MM.1S (cell line): ENCODE results near the gene IFNE.

ENCODE experiments used
- DNase-seq: peaks from one replicate; pipeline ENCODE4 v3.0.0-alpha.2; 2015
- H2AFZ ChIP-seq: fragments of 300-600 bp; sonication (generic); 2 replicates; pipeline ENCODE4 v1.6.0; 2016; ENCODE audit warnings: antibody characterized with exemption, low read length
- H3F3A ChIP-seq: fragments of 300-600 bp; sonication (generic); 2 replicates; pipeline ENCODE4 v1.6.1; 2016; ENCODE audit warnings: mild to moderate bottlenecking, antibody characterized with exemption, low read length, moderate library complexity, mixed read lengths; ENCODE audit not compliant: insufficient read depth
- H3K27ac ChIP-seq: fragments of 300-600 bp; sonication (generic); 2 replicates; pipeline ENCODE4 v1.5.1; 2016; ENCODE audit warnings: mild to moderate bottlenecking, low read length
- H3K27me3 ChIP-seq: fragments of 300-600 bp; sonication (generic); replicated peaks from 2 replicates; pipeline ENCODE4 v1.6.0; 2016; ENCODE audit warnings: low read length; ENCODE audit not compliant: insufficient read depth
- H3K36me3 ChIP-seq: fragments of 300-600 bp; sonication (generic); replicated peaks from 2 replicates; pipeline ENCODE4 v1.6.1; 2016; ENCODE audit warnings: mild to moderate bottlenecking, low read length, mixed read lengths; ENCODE audit not compliant: insufficient read depth
- H3K4me1 ChIP-seq: fragments of 300-600 bp; sonication (generic); 2 replicates; pipeline ENCODE4 v1.6.1; 2016; ENCODE audit warnings: low read length, mixed read lengths
- H3K4me2 ChIP-seq: fragments of 300-600 bp; sonication (generic); 2 replicates; pipeline ENCODE4 v1.6.0; 2016; ENCODE audit warnings: low read depth, low read length
- H3K4me3 ChIP-seq: fragments of 300-600 bp; sonication (generic); 2 replicates; pipeline ENCODE4 v1.5.1; 2016; ENCODE audit warnings: low read length, mixed read lengths
- H3K79me2 ChIP-seq: fragments of 300-600 bp; sonication (generic); 2 replicates; pipeline ENCODE4 v1.6.1; 2016; ENCODE audit warnings: mixed run types, low read length, mixed read lengths
- H3K9ac ChIP-seq: fragments of 300-600 bp; sonication (generic); 2 replicates; pipeline ENCODE4 v1.6.1; 2016; ENCODE audit warnings: low read length, mixed read lengths
- H3K9me2 ChIP-seq: fragments of 300-600 bp; sonication (generic); replicated peaks from 2 replicates; pipeline ENCODE4 v1.6.1; 2016; ENCODE audit warnings: mild to moderate bottlenecking, low read length, mixed read lengths; ENCODE audit not compliant: insufficient read depth
- H3K9me3 ChIP-seq: fragments of 300-600 bp; sonication (generic); replicated peaks from 2 replicates; pipeline ENCODE4 v1.6.1; 2016; ENCODE audit warnings: mild to moderate bottlenecking, low read length, mixed read lengths; ENCODE audit not compliant: insufficient read depth
- H4K20me1 ChIP-seq: fragments of 300-600 bp; sonication (generic); 2 replicates; pipeline ENCODE4 v1.6.1; 2016; ENCODE audit warnings: mild to moderate bottlenecking, low read length, moderate library complexity, mixed read lengths; ENCODE audit not compliant: insufficient read depth
- EZH2 ChIP-seq: fragments of 300-600 bp; sonication (generic); optimal IDR thresholded peaks from 2 replicates; pipeline ENCODE3; 2017; ENCODE audit warnings: low read depth, mild to moderate bottlenecking, antibody characterized with exemption, low read length, mixed read lengths
- EZH2phosphoT487 ChIP-seq: fragments of 300-600 bp; sonication (generic); IDR thresholded peaks from 2 replicates; pipeline ENCODE4 v1.6.1; 2018; ENCODE audit warnings: antibody characterized with exemption, low read length
- TF ChIP-seq, protein P1 (sequence below): fragments of 300-600 bp; sonication (generic); IDR thresholded peaks from 2 replicates; pipeline ENCODE4 v1.5.1; 2016; ENCODE audit warnings: antibody characterized with exemption, low read length, mixed read lengths

IFNE gene

DNA sequence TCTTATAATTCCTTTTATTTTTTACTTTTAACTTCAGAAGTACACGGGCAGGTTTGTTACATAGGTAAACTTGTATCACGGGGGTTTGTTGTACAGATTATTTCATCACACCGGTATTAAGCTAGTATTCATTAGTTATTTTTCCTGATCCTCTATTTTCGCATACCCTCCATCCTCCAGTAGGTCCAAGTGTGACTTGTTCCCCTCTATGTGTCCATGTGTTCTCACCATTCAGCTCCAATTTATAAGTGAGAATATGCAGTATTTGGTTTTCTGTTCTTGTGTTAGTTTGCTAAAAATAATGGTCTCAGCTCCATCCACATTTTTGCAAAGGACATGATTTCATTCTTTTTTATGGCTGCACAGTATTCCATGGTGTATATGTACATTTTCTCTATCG lies 43.1 kb upstream of the IFNE start:
- no peaks in the 10 kb centered on the region for H3K9me2 ChIP-seq
- H3K27ac ChIP-seq: no peak overlapping the region
- no peaks in the 10 kb centered on the region for H3K4me1 ChIP-seq
- H3K9me3 ChIP-seq: no peaks in the 10 kb centered on the region
- no peaks in the 10 kb centered on the region for H3K27me3 ChIP-seq
- no peaks in the 10 kb centered on the region for H3F3A ChIP-seq
- H4K20me1 ChIP-seq: no peaks in the 10 kb centered on the region
- H3K36me3 ChIP-seq: no peaks in the 10 kb centered on the region
- no peak for DNase-seq
- TF ChIP-seq EZH2 (no peak), EZH2phosphoT487 (no peak)
- TF ChIP-seq, protein P1, sequence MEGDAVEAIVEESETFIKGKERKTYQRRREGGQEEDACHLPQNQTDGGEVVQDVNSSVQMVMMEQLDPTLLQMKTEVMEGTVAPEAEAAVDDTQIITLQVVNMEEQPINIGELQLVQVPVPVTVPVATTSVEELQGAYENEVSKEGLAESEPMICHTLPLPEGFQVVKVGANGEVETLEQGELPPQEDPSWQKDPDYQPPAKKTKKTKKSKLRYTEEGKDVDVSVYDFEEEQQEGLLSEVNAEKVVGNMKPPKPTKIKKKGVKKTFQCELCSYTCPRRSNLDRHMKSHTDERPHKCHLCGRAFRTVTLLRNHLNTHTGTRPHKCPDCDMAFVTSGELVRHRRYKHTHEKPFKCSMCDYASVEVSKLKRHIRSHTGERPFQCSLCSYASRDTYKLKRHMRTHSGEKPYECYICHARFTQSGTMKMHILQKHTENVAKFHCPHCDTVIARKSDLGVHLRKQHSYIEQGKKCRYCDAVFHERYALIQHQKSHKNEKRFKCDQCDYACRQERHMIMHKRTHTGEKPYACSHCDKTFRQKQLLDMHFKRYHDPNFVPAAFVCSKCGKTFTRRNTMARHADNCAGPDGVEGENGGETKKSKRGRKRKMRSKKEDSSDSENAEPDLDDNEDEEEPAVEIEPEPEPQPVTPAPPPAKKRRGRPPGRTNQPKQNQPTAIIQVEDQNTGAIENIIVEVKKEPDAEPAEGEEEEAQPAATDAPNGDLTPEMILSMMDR: no peak
- H2AFZ ChIP-seq: no peak overlapping the region
- H3K9ac ChIP-seq: no peak overlapping the region
- no peaks in the 10 kb centered on the region for H3K79me2 ChIP-seq
- no peak overlapping the region for H3K4me3 ChIP-seq
- H3K4me2 ChIP-seq: no peak overlapping the region

DNA sequence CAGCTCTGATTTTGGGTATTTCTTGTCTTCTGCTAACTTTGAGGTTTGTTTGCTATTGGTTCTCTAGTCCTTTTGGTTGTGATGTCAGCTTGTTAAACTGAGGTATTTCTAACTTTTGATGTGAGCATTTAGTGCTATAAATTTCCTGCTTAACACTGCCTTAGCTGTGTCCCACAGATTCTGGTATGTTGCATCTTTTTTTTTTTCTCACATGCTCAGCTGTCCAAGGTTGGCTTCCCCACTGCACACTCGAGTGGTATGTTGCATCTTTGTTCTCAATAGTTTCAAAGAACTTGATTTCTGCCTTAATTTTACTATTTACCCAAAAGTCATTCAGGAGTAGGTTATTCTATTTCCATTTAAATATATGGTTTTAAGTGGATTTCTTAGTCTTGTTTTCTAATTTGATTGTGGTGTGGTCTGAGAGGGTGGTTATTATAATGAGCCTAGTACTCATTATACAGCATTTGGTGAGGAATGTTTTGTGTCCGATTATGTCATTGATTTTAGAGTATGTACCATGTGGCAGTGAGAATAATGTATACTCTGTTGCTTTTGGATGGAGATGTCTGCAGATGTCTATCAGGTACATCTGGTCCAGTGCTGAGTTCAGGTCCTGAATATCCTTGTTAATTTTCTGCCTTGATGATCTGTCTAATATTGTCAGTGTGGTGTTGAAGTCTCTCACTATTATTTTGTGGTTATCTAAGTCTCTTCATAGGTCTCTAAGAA lies 42.2 kb upstream of the IFNE start:
- no peaks in the 10 kb centered on the region for H3K9me3 ChIP-seq
- no peaks in the 10 kb centered on the region for H3K36me3 ChIP-seq
- no peaks in the 10 kb centered on the region for H3F3A ChIP-seq
- H3K27me3 ChIP-seq: no peaks in the 10 kb centered on the region
- H3K79me2 ChIP-seq: no peaks in the 10 kb centered on the region
- H3K4me2 ChIP-seq: no peak overlapping the region
- DNase-seq: no peak
- no peak overlapping the region for H3K4me3 ChIP-seq
- no peak overlapping the region for H3K9ac ChIP-seq
- no peak overlapping the region for H2AFZ ChIP-seq
- H4K20me1 ChIP-seq: no peaks in the 10 kb centered on the region
- TF ChIP-seq EZH2phosphoT487 (no peak), EZH2 (no peak)
- TF ChIP-seq, protein P1: no peak
- no peak overlapping the region for H3K27ac ChIP-seq
- no peaks in the 10 kb centered on the region for H3K4me1 ChIP-seq
- H3K9me2 ChIP-seq: no peaks in the 10 kb centered on the region

DNA sequence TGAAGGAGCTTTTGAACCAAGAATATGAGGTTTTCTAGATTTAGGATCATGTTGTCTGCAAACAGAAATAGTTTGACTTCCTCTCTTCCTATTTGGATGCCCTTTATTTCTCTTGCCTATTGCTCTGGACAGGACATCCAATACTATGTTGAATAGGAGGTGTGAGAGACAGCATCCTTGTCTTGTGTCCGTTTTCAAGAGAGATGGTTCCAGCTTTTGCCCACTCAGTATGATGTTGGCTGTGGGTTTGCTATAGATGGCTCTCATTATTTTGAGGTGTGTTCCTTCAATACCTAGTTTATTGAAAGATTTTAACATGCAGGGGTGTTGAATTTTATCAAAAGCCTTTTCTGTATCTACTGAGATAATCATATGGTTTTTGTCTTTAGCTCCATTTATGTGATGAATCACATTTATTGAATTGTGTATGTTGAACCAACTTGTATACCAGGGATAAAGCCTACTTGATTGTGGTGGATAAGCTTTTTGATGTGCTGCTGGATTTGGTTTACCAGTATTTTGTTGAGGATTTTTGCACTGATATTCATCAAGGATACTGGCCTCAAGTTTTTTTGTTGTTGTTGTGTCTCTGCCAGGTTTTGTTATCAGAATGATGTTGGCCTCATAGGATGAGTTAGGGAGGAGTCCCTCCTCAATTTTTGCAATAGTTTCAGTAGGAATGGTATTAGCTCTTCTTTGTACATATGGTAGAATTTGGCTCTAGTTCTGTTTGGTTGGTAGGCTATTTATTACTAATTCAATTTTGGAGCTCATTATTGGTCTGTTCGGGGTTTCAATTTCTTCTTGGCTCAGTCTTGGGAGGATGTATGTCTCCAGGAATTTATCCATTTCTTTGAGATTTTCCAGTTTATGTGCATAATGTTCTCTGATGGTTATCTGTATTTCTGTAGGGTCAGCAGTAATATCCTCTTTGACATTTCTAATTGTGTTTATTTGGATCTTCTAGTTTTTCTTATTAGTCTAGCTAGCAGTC lies 41.2 kb upstream of the IFNE start:
- Histone ChIP-seq H3K79me2 (no peaks in the 10 kb centered on the region), H3K4me3 (no peak overlapping the region), H4K20me1 (no peaks in the 10 kb centered on the region), H3K27ac (no peak overlapping the region), H3K9me2 (no peaks in the 10 kb centered on the region), H3K27me3 (no peaks in the 10 kb centered on the region), H3K36me3 (no peaks in the 10 kb centered on the region), H3K9ac (no peak overlapping the region), H3F3A (no peaks in the 10 kb centered on the region), H3K9me3 (no peaks in the 10 kb centered on the region), H3K4me1 (no peaks in the 10 kb centered on the region), H3K4me2 (no peak overlapping the region), H2AFZ (no peak overlapping the region)
- TF ChIP-seq EZH2phosphoT487 (no peak), EZH2 (no peak)
- TF ChIP-seq, protein P1: no peak
- no peak for DNase-seq
